GM13977 (cell line): Measurements from ENCODE around the gene MRPL12.

Experiments used
- DNase-seq: peaks from one replicate; pipeline ENCODE4 v3.0.0; 2012; ENCODE audit warnings: low spot score
- in situ Hi-C: fragments of 300-500 bp; cut with MboI; formaldehyde crosslinking; loops from one replicate; pipeline ENCODE4 v1.12.0; 2022; ENCODE audit warnings: low sequenced_read_pairs, low pct_unique_long_range_greater_than_20kb, mixed read lengths, inconsistent platforms; ENCODE audit not compliant: unreplicated experiment
- TF ChIP-seq, protein P1 (sequence below): IDR thresholded peaks from 2 replicates; pipeline ENCODE4 v1.5.1; 2012; ENCODE audit warnings: mild to moderate bottlenecking, control low read depth; ENCODE audit not compliant: insufficient read depth; ENCODE audit errors: extremely low read depth, missing control alignments

MRPL12 gene

DNA sequence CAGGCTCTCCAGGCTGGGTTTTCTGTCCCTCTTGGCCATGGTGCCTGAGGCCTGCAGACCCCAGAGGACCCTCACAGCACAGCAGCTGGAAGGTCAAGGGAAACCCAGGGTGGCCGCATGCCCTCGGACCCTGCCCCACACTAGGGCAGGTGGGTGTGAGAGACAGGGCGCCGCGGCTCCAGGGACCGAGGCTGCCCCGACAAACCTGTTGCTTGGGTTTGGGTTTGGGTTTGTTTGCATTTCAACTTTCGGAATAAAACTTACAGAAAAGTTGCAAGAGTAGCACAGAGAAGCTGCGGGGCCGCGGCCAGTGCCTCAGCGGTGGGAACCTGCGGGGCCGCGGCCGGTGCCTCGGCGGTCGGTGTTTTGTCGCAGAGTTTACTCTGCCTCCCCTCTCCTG lies 11.6 kb upstream of the MRPL12 start:
- in situ Hi-C loops, result no loop called here
- TF ChIP-seq, protein P1, sequence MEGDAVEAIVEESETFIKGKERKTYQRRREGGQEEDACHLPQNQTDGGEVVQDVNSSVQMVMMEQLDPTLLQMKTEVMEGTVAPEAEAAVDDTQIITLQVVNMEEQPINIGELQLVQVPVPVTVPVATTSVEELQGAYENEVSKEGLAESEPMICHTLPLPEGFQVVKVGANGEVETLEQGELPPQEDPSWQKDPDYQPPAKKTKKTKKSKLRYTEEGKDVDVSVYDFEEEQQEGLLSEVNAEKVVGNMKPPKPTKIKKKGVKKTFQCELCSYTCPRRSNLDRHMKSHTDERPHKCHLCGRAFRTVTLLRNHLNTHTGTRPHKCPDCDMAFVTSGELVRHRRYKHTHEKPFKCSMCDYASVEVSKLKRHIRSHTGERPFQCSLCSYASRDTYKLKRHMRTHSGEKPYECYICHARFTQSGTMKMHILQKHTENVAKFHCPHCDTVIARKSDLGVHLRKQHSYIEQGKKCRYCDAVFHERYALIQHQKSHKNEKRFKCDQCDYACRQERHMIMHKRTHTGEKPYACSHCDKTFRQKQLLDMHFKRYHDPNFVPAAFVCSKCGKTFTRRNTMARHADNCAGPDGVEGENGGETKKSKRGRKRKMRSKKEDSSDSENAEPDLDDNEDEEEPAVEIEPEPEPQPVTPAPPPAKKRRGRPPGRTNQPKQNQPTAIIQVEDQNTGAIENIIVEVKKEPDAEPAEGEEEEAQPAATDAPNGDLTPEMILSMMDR, result no peak
- DNase-seq, result no peak

DNA sequence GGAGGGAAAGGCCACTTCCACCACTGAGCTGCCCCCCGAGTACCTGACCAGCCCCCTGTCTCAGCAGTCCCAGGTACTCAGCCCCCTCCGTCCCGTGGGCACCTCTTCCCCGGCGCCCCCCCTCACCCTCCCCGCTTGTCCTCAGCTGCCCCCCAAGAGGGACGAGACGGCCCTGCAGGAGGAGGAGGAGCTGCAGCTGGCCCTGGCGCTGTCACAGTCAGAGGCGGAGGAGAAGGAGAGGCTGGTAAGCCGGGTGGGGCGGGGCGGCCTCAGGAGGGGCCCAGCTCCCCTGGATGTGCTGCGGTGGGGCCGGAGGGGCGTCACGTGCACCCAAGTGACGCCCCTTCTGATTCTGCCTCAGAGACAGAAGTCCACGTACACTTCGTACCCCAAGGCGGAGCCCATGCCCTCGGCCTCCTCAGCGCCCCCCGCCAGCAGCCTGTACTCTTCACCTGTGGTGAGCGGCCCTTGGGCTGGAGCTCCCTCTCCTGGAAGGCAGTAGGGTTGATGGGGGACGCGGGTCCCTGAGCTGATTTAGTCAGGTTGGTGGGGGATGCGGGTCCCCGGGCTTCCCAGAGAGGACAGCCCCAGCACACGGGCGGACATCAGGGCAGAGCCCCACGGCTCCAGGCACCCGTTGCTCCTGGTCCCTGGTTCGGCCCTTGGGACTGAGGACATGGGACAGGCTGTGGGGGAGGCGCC lies 9.5 kb upstream of the MRPL12 start:
- in situ Hi-C loops, result no loop called here
- TF ChIP-seq, protein P1, result peak; percentile 14
- DNase-seq, result no peak

DNA sequence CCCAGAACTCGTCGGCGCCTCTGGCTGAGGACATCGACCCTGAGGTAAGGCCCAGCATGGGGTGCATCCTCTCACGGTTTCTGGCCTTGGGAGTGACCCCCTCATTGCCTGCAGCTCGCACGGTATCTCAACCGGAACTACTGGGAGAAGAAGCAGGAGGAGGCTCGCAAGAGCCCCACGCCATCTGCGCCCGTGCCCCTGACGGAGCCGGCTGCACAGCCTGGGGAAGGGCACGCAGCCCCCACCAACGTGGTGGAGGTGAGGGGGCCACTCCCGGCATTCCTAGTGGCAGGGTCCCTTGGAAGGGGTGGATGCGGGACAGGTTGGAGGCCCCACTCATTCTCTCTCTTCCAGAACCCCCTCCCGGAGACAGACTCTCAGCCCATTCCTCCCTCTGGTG lies 8.4 kb upstream of the MRPL12 start:
- in situ Hi-C loops, result no loop called here
- TF ChIP-seq, protein P1, result no peak
- no peak for DNase-seq

DNA sequence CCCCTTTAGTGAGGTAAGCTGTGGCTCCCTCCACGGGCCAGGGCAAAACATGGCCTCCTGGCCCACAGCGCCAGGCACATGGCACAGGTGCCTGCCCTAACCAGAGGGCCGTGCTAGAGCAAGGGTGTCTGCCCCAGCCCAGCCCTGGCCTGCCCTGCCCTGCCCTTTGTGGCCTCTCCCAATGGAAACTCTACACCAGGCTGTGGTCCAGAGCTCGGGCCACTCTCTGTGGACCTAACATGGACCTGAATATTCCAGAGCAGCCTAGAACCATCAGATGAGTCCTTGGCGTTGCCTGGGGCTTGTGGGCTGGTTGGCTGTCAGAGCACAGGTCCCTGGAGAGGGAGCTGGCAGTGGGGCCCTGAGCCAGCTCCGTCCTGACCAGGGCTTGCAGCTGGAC lies 8.0 kb upstream of the MRPL12 start:
- TF ChIP-seq, protein P1, result no peak
- DNase-seq, result no peak
- in situ Hi-C loops, result no loop called here

DNA sequence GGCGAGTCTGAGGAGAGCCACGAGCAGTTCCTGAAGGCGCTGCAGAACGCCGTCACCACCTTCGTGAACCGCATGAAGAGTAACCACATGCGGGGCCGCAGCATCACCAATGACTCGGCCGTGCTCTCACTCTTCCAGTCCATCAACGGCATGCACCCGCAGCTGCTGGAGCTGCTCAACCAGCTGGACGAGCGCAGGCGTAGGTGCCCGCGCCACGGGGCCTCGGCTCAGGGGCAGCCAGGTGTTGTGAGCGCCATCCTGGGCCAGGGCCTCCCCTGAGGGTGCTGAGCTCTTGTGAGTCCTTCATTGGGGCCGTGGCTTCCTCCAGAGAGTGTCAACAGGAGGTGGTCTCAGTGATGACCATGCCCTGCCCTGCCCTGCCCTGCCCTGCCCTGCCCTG lies 7.4 kb upstream of the MRPL12 start:
- TF ChIP-seq, protein P1, result no peak
- in situ Hi-C loops, result no loop called here
- no peak for DNase-seq

DNA sequence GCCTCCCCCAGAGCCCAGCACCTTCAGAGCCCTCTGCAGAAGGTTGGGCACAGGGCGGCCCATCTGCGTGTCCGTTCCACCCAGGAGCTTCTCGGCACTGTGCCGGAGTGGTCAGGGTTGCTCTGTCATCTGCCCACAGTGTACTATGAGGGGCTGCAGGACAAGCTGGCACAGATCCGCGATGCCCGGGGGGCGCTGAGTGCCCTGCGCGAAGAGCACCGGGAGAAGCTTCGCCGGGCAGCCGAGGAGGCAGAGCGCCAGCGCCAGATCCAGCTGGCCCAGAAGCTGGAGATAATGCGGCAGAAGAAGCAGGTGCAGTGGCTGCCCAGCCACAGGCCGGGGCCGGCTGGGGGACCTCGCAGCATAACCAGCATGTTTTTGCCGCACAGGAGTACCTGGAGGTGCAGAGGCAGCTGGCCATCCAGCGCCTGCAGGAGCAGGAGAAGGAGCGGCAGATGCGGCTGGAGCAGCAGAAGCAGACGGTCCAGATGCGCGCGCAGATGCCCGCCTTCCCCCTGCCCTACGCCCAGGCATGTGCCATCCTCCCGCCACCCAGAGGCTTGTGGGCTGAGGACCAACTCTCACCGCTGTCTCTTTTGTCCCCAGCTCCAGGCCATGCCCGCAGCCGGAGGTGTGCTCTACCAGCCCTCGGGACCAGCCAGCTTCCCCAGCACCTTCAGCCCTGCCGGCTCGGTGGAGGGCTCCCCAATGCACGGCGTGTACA lies 6.8 kb upstream of the MRPL12 start:
- no peak for DNase-seq
- TF ChIP-seq, protein P1, result no peak
- in situ Hi-C loops, result no loop called here
